Liver (tissue), 3 donors: ENCODE results near the gene FAT1.

Experiments used
- CTCF ChIP-seq: fragments of 150-350 bp; IDR thresholded peaks from 2 replicates; pipeline ENCODE4 v1.5.1; 2017; ENCODE audit warnings: improper control_type of control experiment, low read depth, low read length; ENCODE audit not compliant: missing input control
- EGR1 ChIP-seq, 2 donors: IDR thresholded peaks; 2 replicates each; pipeline ENCODE4 v1.6.1; 2016 to 2018; ENCODE audit warnings: antibody characterized with exemption in 2 of 2, low read depth in 2 of 2
- REST ChIP-seq: IDR thresholded peaks from 2 replicates; pipeline ENCODE4 v1.6.1; 2016; ENCODE audit warnings: antibody characterized with exemption, mild to moderate bottlenecking
- SP1 ChIP-seq: IDR thresholded peaks from 2 replicates; pipeline ENCODE4 v1.6.1; 2018; ENCODE audit warnings: antibody characterized with exemption, mild to moderate bottlenecking
- YY1 ChIP-seq: IDR thresholded peaks from 2 replicates; pipeline ENCODE4 v1.6.1; 2016; ENCODE audit warnings: antibody characterized with exemption, mild to moderate bottlenecking
- donor health status: healthy.
- donor health status: healthy.

- no peak for TF ChIP-seq REST
- TF ChIP-seq CTCF: no peak
- TF ChIP-seq YY1: no peak
- TF ChIP-seq EGR1 (IDR thresholded peaks at IDR 0.05; ENCODE audit: low read depth in 2 of 2): no peak
- no peak for TF ChIP-seq SP1
Measured at GRCh38 chr4:186691396-186691795, 32.3 kb downstream of the FAT1 start.
